Head of caudate nucleus (tissue), 42 donors: ENCODE data around the gene ERBB2.
"Not testable (repeated sequence)": the region's sequence is repeated elsewhere in the genome, so short reads cannot be mapped to it uniquely, and the experiment has no call there.

ENCODE experiments used
- DNase-seq, 42 donors: peaks; one replicate each; pipeline versions ENCODE4 v3.0.0 to v3.0.0-alpha.2; 2020 to 2021; ENCODE audit warnings: mixed read lengths in 7 of 42
- intact Hi-C: fragments of 100-400 bp; cut with DNase I; formaldehyde crosslinking; loops from one replicate; pipeline ENCODE4 v1.15.0; 2022

The ERBB2 gene

DNA sequence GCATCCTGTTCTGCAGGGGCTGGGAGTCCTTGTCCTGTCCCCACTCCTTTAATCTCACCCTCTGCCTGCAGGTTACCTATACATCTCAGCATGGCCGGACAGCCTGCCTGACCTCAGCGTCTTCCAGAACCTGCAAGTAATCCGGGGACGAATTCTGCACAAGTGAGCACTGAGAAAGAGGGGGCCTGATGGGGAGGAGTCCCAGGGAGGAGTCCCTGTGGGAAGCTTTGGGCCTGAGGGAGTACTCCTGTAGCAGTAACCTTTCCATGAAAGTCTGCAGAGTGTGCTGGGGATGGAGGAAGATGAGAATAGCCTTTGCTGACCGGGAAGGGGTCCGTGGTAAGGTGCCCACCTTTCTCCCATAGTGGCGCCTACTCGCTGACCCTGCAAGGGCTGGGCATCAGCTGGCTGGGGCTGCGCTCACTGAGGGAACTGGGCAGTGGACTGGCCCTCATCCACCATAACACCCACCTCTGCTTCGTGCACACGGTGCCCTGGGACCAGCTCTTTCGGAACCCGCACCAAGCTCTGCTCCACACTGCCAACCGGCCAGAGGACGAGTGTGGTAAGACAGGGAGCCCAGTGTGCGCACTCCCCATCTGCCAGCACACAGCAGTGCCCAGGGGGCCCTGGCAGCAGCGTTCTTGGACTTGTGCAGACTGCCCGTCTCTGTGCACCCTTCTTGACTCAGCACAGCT is 15.7 kb downstream of the ERBB2 start:
- intact Hi-C loops, result no loop called here
- no peak for DNase-seq

DNA sequence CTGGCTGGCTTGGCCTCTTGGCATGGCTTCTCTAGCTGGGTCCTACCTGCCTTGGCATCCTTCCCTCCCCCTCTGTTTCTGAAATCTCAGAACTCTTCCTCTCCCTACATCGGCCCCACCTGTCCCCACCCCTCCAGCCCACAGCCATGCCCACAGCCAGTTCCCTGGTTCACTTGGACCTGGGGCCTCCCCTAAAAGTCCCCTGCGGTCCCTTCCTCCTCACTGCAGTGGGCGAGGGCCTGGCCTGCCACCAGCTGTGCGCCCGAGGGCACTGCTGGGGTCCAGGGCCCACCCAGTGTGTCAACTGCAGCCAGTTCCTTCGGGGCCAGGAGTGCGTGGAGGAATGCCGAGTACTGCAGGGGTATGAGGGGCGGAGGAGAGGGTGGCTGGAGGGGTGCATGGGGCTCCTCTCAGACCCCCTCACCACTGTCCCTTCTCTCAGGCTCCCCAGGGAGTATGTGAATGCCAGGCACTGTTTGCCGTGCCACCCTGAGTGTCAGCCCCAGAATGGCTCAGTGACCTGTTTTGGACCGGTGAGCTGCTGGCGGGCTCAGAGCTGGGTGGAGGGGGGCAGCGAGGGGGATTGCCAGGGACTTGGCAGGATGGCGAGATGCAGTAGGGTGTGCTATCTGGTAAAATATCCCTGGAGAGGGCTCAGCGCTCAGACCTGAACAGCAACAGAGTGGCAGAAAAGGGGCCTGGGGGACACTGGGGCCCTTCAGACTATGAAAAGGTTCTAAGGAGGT is 16.4 kb downstream of the ERBB2 start:
- intact Hi-C loops, result no loop called here
- DNase-seq, result no peak

DNA sequence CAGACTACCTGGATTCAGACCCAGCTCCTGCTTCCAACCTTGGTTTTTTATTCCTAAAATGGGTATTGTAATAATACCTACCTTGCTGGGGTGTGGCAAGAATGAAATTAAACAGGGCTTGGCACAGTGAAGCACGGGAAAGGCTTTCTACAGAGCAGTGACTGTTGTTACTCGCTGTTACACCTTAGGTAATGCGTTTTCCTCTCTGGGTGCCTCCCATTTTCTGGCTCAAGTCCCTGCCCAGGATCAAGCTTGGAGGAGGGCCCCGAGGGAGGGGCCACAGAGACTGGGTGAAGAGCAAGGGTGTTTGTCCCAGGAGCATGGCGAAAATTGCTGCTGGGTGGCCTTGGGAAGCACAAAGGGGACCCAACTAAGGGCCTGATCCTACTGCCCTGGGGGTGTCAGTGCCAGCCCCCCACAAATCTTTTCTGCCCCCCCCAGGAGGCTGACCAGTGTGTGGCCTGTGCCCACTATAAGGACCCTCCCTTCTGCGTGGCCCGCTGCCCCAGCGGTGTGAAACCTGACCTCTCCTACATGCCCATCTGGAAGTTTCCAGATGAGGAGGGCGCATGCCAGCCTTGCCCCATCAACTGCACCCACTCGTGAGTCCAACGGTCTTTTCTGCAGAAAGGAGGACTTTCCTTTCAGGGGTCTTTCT is 17.1 kb downstream of the ERBB2 start:
- intact Hi-C loops, result no loop called here
- peak in 3 of 42 donors; percentile 28 to 51 (median 40) for DNase-seq

DNA sequence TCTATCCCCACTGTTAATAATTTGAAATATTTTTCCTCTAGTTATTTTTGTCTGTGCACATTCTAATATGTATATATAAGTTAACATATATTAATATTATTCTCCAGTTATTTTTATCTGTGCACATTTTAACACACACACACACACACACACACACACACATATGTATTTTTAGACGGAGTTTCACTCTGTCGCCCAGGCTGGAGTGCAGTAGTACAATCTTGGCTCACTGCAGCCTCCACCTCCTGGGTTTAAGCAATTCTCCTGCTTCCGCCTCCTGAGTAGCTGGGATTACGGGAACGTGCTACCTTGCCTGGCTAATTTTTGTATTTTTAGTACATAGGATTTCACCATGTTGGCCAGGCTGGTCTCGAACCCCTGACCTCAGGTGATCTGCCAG is 17.8 kb downstream of the ERBB2 start:
- peak in 2 of 42 donors; percentile 35 to 49 for DNase-seq
- intact Hi-C loops, result no loop called here

DNA sequence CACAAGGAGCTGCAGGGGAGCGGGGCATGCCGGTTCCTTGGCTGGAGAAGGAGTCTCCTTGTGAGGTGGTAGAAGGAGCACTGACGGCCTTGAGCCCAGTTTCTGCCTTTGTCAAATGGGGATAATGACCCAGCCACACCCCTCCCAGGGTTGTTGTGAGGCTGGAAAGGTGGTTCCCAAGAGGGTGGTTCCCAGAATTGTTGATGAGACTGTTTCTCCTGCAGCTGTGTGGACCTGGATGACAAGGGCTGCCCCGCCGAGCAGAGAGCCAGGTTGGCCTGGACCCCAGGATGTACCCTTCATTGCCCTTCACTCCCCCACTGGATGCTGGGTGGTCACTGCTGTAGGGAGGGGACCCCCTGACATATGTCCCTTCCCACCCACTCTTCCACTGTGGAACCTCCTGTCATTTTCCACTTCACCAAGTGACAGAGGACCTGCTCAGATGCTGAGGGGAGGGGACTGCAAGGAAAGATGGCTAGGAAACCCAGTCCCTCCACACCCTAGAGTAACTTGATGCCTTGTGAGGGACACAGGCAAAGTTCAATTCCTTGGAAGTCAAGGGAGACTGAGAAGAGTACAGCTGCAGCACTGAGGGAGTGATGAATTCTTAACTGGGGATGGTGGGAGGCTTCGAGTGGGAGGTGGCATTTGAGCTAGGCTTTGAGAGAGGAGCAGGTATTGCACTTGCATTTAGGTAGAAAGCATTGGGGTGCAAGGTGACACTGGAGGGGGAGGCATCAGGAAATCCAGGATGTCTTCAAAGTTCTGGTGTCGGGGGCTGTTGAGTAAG is 19.9 kb downstream of the ERBB2 start:
- peak in 38 of 42 donors; percentile 28 to 91 (median 69) for DNase-seq
- intact Hi-C loops, result no loop called here

DNA sequence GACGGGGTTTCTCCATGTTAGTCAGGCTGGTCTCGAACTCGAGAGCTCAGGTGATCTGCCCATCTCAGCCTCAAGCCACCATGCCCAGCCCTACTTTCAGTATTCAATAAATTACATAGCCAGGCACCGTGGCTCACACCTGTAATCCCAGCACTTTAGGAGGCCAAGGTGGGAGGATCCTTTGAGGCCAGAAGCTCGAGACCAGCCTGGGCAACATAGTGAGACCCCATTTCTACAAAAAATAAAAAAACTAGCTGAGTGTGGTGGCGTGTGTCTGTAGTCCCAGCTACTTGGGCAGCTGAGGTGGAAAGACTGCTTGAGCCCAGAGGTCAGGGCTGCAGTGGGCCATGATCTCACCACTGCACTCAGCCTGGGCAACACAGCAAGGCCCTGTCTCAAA is 22.2 kb downstream of the ERBB2 start:
- intact Hi-C loops, result no loop called here
- no peak for DNase-seq

DNA sequence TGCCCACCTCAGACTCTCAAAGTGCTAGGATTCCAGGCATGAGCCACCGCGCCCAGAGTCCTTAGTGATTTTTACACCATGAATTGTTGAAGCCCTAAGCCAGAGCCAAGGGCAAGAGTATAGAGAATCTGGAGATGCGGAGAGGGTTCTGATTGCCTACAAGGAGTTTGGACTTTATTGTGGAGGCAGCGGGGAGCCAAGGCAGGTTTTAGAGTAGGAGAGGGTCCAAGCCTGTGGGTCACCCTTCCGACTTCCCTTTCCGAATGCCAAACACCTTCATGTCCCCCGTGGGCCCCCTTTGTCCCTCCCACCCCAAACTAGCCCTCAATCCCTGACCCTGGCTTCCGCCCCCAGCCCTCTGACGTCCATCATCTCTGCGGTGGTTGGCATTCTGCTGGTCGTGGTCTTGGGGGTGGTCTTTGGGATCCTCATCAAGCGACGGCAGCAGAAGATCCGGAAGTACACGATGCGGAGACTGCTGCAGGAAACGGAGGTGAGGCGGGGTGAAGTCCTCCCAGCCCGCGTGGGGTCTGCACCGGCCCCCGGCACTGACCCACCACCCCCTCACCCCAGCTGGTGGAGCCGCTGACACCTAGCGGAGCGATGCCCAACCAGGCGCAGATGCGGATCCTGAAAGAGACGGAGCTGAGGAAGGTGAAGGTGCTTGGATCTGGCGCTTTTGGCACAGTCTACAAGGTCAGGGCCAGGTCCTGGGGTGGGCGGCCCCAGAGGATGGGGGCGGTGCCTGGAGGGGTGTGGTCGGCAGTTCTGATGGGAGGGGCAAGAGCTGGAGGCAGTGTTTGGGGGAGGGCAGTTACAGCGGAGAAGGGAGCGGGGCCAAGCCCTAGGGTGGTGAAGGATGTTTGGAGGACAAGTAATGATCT is 23.3 kb downstream of the ERBB2 start:
- intact Hi-C loops, result no loop called here
- no peak for DNase-seq

DNA sequence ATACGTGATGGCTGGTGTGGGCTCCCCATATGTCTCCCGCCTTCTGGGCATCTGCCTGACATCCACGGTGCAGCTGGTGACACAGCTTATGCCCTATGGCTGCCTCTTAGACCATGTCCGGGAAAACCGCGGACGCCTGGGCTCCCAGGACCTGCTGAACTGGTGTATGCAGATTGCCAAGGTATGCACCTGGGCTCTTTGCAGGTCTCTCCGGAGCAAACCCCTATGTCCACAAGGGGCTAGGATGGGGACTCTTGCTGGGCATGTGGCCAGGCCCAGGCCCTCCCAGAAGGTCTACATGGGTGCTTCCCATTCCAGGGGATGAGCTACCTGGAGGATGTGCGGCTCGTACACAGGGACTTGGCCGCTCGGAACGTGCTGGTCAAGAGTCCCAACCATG is 24.9 kb downstream of the ERBB2 start:
- DNase-seq, result no peak
- intact Hi-C loops, result no loop called here

DNA sequence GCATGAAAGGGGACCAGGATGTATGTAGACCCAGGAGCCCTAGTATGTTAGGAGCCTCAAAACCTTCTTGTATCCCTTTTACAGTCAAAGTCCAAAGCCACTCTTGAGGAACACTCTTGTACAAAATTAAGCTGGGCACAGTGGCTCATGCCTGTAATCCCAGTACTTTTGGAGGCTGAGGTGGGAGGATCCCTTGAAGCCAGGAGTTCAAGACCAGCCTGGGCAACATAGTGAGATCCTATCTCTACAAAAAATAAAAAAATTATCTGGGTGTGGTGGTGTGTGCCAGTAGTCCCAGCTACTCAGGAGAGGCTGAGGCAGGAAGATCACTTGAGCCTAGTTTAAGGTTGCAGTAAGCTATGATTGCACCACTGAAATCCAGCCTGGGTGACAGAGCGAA is 26.1 kb downstream of the ERBB2 start:
- intact Hi-C loops, DNase-seq: not testable (repeated sequence)

DNA sequence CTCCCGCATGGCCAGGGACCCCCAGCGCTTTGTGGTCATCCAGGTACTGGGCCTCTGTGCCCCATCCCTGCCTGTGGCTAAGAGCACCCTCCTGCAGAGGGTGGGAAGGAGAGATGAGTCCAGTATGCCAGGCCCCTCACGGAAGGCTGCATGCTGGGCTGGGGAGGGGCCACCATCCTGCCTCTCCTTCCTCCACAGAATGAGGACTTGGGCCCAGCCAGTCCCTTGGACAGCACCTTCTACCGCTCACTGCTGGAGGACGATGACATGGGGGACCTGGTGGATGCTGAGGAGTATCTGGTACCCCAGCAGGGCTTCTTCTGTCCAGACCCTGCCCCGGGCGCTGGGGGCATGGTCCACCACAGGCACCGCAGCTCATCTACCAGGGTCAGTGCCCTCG is 26.8 kb downstream of the ERBB2 start:
- DNase-seq, result no peak
- intact Hi-C loops, result no loop called here

DNA sequence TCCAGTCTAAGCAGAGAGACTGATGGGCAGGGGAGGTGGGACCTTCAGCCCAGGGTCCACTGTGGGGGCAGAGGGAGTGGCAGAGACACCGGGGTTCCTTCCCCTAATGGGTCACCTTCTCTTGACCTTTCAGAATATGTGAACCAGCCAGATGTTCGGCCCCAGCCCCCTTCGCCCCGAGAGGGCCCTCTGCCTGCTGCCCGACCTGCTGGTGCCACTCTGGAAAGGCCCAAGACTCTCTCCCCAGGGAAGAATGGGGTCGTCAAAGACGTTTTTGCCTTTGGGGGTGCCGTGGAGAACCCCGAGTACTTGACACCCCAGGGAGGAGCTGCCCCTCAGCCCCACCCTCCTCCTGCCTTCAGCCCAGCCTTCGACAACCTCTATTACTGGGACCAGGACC is 27.7 kb downstream of the ERBB2 start:
- no peak for DNase-seq
- intact Hi-C loops, result no loop called here

DNA sequence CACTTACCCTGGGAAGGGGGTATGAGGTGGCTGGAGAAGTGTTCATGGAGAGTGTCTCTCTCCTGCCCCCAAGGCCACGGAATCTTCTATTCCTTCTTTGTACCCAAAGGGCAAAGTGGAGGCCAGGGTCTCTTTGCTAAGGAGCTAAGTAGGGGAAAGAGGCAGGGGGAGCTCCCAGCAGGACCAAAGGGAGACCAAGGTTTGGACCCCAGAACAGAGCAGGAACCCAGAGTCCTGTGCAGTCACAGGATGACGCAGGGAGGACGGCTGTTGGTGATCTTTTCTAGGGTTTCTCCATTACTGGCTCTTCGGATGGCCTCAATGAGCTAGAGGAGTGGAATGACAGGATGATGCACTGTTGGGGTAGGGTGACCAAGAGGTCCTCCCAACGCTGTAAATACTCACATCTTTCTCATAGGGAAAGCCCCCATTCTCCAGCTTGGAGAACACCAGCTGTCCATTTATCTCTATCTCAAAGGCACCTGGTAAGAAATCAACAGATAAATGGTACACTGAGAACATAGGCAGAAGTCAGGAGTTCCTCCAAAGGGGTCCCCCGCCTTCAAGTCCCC is 29.5 kb downstream of the ERBB2 start:
- intact Hi-C loops, result no loop called here
- no peak for DNase-seq

DNA sequence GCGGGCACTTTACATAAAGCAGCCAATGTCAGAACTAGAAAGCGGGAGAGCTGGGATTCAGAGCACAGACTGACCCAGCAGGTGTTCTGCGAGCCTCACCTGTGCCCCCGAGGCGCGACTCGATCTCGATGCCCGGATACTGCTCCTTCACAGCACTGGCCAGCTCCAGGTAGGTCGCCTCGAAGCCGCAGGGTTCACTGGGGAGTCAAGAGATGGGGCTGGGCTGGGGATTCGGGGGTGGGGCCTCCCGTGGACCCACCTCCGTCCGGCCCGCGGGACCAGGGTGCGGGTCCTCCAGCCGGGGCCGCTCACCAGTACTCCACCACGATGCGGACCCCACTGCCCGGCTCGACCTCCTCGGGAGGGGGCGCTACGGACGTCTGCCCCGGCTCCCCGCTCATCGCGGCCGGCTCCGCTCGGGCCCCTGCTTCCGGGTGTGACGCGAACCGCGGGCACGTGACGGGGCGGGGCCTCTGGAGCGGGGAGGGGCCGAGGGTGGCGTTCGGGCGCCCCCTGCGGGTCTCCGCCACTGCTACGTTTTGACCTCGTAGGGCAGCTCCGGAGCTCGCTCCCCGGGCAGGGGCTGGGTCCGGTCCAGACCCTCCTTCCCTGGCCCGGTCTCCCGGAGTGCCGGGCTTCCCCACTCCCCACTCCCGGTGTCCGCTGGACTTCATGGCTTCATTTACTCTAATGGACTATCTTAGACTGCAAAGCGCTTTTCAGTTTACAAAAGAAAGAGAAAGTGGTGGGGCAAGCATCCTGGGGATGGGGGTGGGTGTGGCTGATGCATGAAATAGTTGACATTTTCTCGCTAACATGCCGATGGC is 30.4 kb downstream of the ERBB2 start, which contains the start of gene MIEN1:
Gene MIEN1 (minus strand): TSS at position 438 of the 827 bp plus-strand sequence. CDS start 37 bp downstream, at position 401.
- intact Hi-C loops, result no loop called here
- DNase-seq, result peak; percentile 87 to 99 (median 96)

DNA sequence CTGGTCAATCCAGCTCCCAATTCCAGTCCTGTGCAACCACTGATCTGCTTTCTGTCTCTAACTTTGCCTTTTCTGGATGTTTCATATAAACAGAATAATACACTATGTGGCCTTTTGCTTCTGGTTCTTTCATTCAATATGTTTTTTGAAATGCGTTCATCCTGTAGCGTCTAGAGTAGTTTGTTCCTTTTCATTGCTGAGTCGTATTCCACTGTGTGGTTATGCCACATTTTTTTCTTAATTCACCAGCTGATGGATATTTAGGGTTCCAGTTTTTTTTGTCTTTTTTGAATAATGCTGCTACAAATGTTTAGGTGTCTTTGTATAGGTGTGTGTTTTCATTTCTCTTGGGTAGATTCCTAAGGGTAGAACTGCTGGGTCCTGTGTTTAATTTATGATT is 32.7 kb downstream of the ERBB2 start:
- intact Hi-C loops, result no loop called here

DNA sequence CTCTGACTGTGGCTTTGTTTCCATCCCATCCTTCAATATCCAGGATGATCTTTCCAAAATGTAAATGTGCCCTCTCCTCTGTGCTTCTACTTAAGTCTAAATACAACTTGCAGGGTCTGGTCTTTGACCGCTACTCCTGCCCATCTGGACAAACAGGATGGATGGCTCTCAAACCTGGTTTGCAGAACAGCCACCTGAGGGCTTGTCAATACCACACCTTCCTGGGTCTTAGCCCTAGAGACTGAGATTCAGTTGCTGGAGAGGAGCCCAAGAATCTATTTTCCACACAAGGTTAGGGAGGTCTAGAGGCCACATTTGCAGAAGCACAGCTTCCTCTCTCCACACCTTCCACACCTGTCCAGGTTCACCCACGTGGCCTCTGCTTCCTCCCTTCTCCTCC is 36.0 kb downstream of the ERBB2 start:
- DNase-seq, result no peak
- intact Hi-C loops, result no loop called here

More for the DNA sequence above, 32.7 kb downstream of the ERBB2 start:
- DNase-seq, result no peak

DNA sequence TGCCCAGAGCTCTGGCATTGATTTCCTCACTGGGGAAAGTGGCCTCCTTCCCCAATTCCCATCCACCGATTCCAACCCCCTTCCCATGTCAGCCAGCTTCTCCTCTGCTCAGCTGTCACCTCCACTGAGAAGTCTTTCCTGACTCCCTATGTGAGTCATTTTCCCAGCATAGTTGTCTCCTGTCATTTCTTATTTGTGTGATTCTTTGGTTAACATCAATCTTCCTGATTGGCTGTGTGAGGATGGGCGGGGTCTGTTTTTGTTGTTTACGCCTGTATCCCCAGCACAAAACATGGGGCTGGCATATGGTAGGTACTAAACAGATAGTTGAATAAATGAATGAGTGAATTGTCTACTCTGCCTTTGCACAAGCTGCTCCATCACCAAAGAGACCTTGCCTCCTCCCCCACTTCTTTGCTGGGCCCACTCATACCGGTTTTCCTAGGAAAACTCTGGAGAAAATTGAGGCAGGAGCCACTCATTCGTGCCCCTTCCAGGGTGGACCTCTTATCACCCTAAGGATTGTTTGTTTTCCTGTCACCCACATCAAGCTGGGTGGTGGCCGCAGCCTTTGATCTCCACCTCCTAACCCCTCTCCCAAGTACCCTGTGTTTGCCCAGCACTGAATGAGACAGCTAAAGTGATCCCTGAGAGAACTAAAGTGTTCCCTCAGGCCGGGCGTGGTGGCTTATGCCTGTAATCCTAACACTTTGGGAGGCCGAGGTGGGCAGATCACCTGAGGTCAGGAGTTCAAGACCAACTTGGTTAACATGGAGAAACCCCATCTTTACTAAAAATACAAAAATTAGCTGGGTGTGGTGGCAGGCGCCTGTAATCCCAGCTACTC is 36.7 kb downstream of the ERBB2 start:
- DNase-seq, result no peak
- intact Hi-C loops, result no loop called here
